ENCODE measurements around the gene PNPLA5.

The PNPLA5 gene

GRCh38 chr22:43925433-43926348 is 33.9 kb upstream of the PNPLA5 start:
- TF ChIP-seq, protein P1, sequence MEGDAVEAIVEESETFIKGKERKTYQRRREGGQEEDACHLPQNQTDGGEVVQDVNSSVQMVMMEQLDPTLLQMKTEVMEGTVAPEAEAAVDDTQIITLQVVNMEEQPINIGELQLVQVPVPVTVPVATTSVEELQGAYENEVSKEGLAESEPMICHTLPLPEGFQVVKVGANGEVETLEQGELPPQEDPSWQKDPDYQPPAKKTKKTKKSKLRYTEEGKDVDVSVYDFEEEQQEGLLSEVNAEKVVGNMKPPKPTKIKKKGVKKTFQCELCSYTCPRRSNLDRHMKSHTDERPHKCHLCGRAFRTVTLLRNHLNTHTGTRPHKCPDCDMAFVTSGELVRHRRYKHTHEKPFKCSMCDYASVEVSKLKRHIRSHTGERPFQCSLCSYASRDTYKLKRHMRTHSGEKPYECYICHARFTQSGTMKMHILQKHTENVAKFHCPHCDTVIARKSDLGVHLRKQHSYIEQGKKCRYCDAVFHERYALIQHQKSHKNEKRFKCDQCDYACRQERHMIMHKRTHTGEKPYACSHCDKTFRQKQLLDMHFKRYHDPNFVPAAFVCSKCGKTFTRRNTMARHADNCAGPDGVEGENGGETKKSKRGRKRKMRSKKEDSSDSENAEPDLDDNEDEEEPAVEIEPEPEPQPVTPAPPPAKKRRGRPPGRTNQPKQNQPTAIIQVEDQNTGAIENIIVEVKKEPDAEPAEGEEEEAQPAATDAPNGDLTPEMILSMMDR (IDR thresholded peaks at IDR 0.05; ENCODE audit: low read depth, low read length) = no peak
- peak overlapping the region; percentile 47 to 83 for H3K4me3 ChIP-seq (replicated peaks in 1 of 2; ENCODE audit: low read depth in 2 of 2, low read length in 2 of 2)
- peak in 1 of 2 donors; percentile 41 for DNase-seq (ENCODE audit: low read depth in 2 of 2)

DNA sequence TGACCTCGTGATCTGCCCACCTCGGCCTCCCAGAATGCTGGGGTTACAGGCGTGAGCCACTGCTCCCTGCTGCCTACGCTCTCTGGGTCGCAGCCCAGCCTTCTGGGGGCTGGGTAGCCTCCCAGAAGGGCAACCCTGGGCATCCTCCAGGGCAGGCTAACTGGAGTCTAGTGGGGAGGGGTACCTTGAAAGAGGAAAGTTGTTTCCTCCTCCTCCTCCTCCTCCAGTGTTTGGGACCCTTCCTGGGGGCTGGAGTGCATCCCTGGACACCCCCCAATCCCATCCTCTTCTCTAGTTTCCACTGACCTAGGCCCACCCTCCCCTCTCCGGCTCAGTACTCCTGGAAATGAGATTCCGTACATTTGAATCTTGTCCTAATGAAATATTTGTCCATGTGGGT is 33.1 kb upstream of the PNPLA5 start:
- DNase-seq (ENCODE audit: low read depth in 2 of 2) = no peak
- H3K4me3 ChIP-seq (replicated peaks in 1 of 2; ENCODE audit: low read depth in 2 of 2, low read length in 2 of 2) = peak overlapping the region; percentile 47 to 83
- TF ChIP-seq, protein P1 (IDR thresholded peaks at IDR 0.05; ENCODE audit: low read depth, low read length) = no peak

- TF ChIP-seq, protein P1 (IDR thresholded peaks at IDR 0.05; ENCODE audit: low read depth, low read length) = peak; percentile 11
- peak within 1 kb of the TSS; percentile 74 to 83 for H3K4me3 ChIP-seq (replicated peaks in 1 of 2; ENCODE audit: low read depth in 2 of 2, low read length in 2 of 2)
- peak; percentile 80 to 91 for DNase-seq (ENCODE audit: low read depth in 2 of 2)
Measured at GRCh38 chr22:43923631-43924464, 32.0 kb upstream of the PNPLA5 start, which contains the start of gene PNPLA3. PNPLA3 (plus strand) TSS chr22:43923805; CDS start chr22:43923912, 107 bp downstream.

GRCh38 chr22:43923191-43923590 is 31.4 kb upstream of the PNPLA5 start:
- peak in 1 of 2 donors; percentile 26 for DNase-seq (ENCODE audit: low read depth in 2 of 2)

GRCh38 chr22:43922123-43922522 is 30.3 kb upstream of the PNPLA5 start:
- H3K4me3 ChIP-seq (replicated peaks in 1 of 2; ENCODE audit: low read depth in 2 of 2, low read length in 2 of 2) = no peak overlapping the region
- TF ChIP-seq, protein P1 (IDR thresholded peaks at IDR 0.05; ENCODE audit: low read depth, low read length) = no peak

More at GRCh38 chr22:43923191-43923590, 31.4 kb upstream of the PNPLA5 start:
- TF ChIP-seq, protein P1 (IDR thresholded peaks at IDR 0.05; ENCODE audit: low read depth, low read length) = no peak
- peak overlapping the region; percentile 35 to 40 for H3K4me3 ChIP-seq (replicated peaks in 1 of 2; ENCODE audit: low read depth in 2 of 2, low read length in 2 of 2)

DNA sequence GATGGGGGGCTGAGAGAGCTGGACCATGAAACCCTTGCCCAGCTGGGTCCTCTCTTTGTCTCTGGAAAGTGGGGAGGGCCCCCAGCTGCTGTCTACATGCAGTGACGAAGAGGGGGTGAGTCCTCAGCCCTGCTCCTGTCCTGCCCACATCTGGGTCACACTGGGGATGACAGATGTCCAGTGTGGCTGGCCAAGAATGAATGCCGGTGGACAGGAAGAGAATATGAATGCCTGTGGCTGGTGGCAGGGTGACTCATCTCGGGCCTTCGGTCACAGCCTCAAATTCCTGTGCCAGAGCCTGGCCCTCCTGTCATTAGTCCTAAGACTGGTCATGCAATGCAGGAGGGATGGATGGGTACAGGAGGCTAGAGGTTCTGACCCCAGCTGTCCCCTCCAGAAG is 29.6 kb upstream of the PNPLA5 start:
- DNase-seq (ENCODE audit: low read depth in 2 of 2) = peak; percentile 48 to 75
- TF ChIP-seq, protein P1 (IDR thresholded peaks at IDR 0.05; ENCODE audit: low read depth, low read length) = no peak
- H3K4me3 ChIP-seq (replicated peaks in 1 of 2; ENCODE audit: low read depth in 2 of 2, low read length in 2 of 2) = no peak overlapping the region

More at GRCh38 chr22:43922123-43922522, 30.3 kb upstream of the PNPLA5 start:
- no peak for DNase-seq (ENCODE audit: low read depth in 2 of 2)

Data from cardiac fibroblast (primary cell).